ENCODE data around the gene TARS3. TPM values are rescaled to one million over a fixed set of nuclear protein-coding genes. Genes with fewer than 3 reads are reported as not detected.

TARS3 gene
- total RNA-seq, 1 experiment from 2014 or later = 12.4 TPM

DNA sequence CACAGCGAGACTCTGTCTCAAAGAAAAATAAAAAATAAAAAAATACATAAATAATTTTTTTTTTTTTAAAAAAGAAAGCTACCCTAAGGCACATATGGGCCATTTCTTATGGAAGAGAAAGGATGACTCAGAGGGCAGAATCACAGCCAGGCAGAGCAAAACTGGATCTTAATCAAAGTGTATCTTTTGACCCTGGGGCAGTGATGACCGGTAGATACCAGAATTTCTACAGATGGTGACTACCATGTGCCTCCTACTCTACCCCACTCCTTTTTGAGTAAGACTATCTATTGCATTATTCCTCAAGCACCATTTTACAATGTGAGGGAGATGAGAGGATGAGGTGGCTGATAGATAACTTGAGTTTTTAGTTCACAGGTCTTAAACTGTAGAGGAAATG, 26.0 kb downstream of the TARS3 start:
- H3K9me3 ChIP-seq (ENCODE audit: control insufficient read depth, insufficient read depth, low read depth, low read length) = no peaks in the 10 kb centered on the region
- H3K36me3 ChIP-seq (ENCODE audit: control insufficient read depth, insufficient read depth, low read length) = no peaks in the 10 kb centered on the region
- BruUV-seq (replicated peaks) = no TSS peak

GRCh38 chr15:101697488-101697887, 26.8 kb downstream of the TARS3 start:
- Histone ChIP-seq H3K4me1 (ENCODE audit: control insufficient read depth, insufficient read depth, low read length) (no peaks in the 10 kb centered on the region), H3K4me3 (ENCODE audit: low read depth in 2 of 2, low read length in 2 of 2) (no peak overlapping the region), H3K27ac (ENCODE audit: low read length) (no peak overlapping the region), H3K36me3 (ENCODE audit: control insufficient read depth, insufficient read depth, low read length) (no peaks in the 10 kb centered on the region), H3K27me3 (ENCODE audit: control insufficient read depth, insufficient read depth, low read length) (no peaks in the 10 kb centered on the region), H3K9me3 (ENCODE audit: control insufficient read depth, insufficient read depth, low read depth, low read length) (no peaks in the 10 kb centered on the region)
- ATAC-seq (no peak), DNase-seq (ENCODE audit: low read depth, low spot score) (no peak)
- TF ChIP-seq CTCF (IDR thresholded peaks at IDR 0.05) = no peak
- CTCF ChIA-PET = no interaction called here
- in situ Hi-C loops (cut with HindIII; ENCODE audit: low pct_unique_long_range_greater_than_20kb, low sequenced_read_pairs) (no loop called here), intact Hi-C loops (cut with micrococcal nuclease; ENCODE audit: unreplicated experiment) (no loop called here)
- POLR2A ChIA-PET = no interaction called here
- no TSS peak for BruUV-seq (replicated peaks)

More for the DNA sequence above, 26.0 kb downstream of the TARS3 start:
- ChIA-PET CTCF (no interaction called here), POLR2A (no interaction called here)
- TF ChIP-seq CTCF (IDR thresholded peaks at IDR 0.05) = no peak
- TF ChIP-seq SIN3A (IDR thresholded peaks at IDR 0.05; ENCODE audit: borderline replicate concordance, insufficient read depth, low read depth, low read length) = no peak
- TF ChIP-seq, protein P1, sequence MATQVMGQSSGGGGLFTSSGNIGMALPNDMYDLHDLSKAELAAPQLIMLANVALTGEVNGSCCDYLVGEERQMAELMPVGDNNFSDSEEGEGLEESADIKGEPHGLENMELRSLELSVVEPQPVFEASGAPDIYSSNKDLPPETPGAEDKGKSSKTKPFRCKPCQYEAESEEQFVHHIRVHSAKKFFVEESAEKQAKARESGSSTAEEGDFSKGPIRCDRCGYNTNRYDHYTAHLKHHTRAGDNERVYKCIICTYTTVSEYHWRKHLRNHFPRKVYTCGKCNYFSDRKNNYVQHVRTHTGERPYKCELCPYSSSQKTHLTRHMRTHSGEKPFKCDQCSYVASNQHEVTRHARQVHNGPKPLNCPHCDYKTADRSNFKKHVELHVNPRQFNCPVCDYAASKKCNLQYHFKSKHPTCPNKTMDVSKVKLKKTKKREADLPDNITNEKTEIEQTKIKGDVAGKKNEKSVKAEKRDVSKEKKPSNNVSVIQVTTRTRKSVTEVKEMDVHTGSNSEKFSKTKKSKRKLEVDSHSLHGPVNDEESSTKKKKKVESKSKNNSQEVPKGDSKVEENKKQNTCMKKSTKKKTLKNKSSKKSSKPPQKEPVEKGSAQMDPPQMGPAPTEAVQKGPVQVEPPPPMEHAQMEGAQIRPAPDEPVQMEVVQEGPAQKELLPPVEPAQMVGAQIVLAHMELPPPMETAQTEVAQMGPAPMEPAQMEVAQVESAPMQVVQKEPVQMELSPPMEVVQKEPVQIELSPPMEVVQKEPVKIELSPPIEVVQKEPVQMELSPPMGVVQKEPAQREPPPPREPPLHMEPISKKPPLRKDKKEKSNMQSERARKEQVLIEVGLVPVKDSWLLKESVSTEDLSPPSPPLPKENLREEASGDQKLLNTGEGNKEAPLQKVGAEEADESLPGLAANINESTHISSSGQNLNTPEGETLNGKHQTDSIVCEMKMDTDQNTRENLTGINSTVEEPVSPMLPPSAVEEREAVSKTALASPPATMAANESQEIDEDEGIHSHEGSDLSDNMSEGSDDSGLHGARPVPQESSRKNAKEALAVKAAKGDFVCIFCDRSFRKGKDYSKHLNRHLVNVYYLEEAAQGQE (IDR thresholded peaks at IDR 0.05; ENCODE audit: insufficient read depth in 1 of 2, low read depth in 2 of 2, low read length in 1 of 2) = no peak
- TF ChIP-seq POLR2AphosphoS5 (IDR thresholded peaks at IDR 0.05; ENCODE audit: low read depth, low read length) = no peak
- TF ChIP-seq TCF7L2 (IDR thresholded peaks at IDR 0.05; ENCODE audit: low read depth, low read length) = no peak
- H3K27ac ChIP-seq (ENCODE audit: low read length) = no peak overlapping the region
- in situ Hi-C loops (cut with HindIII; ENCODE audit: low pct_unique_long_range_greater_than_20kb, low sequenced_read_pairs) = no loop called here
- no peak overlapping the region for H3K4me3 ChIP-seq (ENCODE audit: low read depth in 2 of 2, low read length in 2 of 2)
- no peaks in the 10 kb centered on the region for H3K4me1 ChIP-seq (ENCODE audit: control insufficient read depth, insufficient read depth, low read length)
- ATAC-seq (no peak), DNase-seq (ENCODE audit: low read depth, low spot score) (no peak)
- H3K27me3 ChIP-seq (ENCODE audit: control insufficient read depth, insufficient read depth, low read length) = no peaks in the 10 kb centered on the region
- intact Hi-C loops (cut with micrococcal nuclease; ENCODE audit: unreplicated experiment) = no loop called here

- TF ChIP-seq, protein P1 (IDR thresholded peaks at IDR 0.05; ENCODE audit: insufficient read depth in 1 of 2, low read depth in 2 of 2, low read length in 1 of 2) = no peak
- TF ChIP-seq CTCF (IDR thresholded peaks at IDR 0.05) = no peak
- TF ChIP-seq TCF7L2 (IDR thresholded peaks at IDR 0.05; ENCODE audit: low read depth, low read length) = no peak
- no peak for TF ChIP-seq SIN3A (IDR thresholded peaks at IDR 0.05; ENCODE audit: borderline replicate concordance, insufficient read depth, low read depth, low read length)
- no peak for TF ChIP-seq POLR2AphosphoS5 (IDR thresholded peaks at IDR 0.05; ENCODE audit: low read depth, low read length)
- DNase-seq (ENCODE audit: low read depth, low spot score) (no peak), ATAC-seq (no peak)
- no peaks in the 10 kb centered on the region for H3K36me3 ChIP-seq (ENCODE audit: control insufficient read depth, insufficient read depth, low read length)
- ChIA-PET CTCF (no interaction called here), POLR2A (no interaction called here)
- intact Hi-C loops (cut with micrococcal nuclease; ENCODE audit: unreplicated experiment) = no loop called here
- in situ Hi-C loops (cut with HindIII; ENCODE audit: low pct_unique_long_range_greater_than_20kb, low sequenced_read_pairs) = no loop called here
- BruUV-seq (replicated peaks) = no TSS peak
- no peak overlapping the region for H3K27ac ChIP-seq (ENCODE audit: low read length)
- H3K4me1 ChIP-seq (ENCODE audit: control insufficient read depth, insufficient read depth, low read length) = no peaks in the 10 kb centered on the region
- no peaks in the 10 kb centered on the region for H3K27me3 ChIP-seq (ENCODE audit: control insufficient read depth, insufficient read depth, low read length)
- H3K9me3 ChIP-seq (ENCODE audit: control insufficient read depth, insufficient read depth, low read depth, low read length) = no peaks in the 10 kb centered on the region
- H3K4me3 ChIP-seq (ENCODE audit: low read depth in 2 of 2, low read length in 2 of 2) = no peak overlapping the region
Observed at GRCh38 chr15:101696829-101697228, 27.4 kb downstream of the TARS3 start.

All from Panc1 (cell line).